ENCODE measurements around the gene CDK15.

Gene CDK15

GRCh38 chr2:201911372-201911771, 105.0 kb downstream of the CDK15 start:
- Histone ChIP-seq H2AFZ (no peak overlapping the region), H3K27me3 (ENCODE audit: control insufficient read depth, insufficient read depth, low read length) (no peaks in the 10 kb centered on the region), H3K4me2 (ENCODE audit: low read length) (no peak overlapping the region), H3K9me3 (ENCODE audit: control insufficient read depth, low read length) (no peaks in the 10 kb centered on the region), H3K4me1 (no peaks in the 10 kb centered on the region), H3K79me2 (no peaks in the 10 kb centered on the region), H3K4me3 (ENCODE audit: low read depth, low read length) (no peak overlapping the region), H3K36me3 (ENCODE audit: control insufficient read depth, insufficient read depth, low read length) (no peaks in the 10 kb centered on the region), H3K9ac (no peak overlapping the region), H3K27ac (no peak overlapping the region)
- no peak for TF ChIP-seq CTCF (IDR thresholded peaks at IDR 0.05)

DNA sequence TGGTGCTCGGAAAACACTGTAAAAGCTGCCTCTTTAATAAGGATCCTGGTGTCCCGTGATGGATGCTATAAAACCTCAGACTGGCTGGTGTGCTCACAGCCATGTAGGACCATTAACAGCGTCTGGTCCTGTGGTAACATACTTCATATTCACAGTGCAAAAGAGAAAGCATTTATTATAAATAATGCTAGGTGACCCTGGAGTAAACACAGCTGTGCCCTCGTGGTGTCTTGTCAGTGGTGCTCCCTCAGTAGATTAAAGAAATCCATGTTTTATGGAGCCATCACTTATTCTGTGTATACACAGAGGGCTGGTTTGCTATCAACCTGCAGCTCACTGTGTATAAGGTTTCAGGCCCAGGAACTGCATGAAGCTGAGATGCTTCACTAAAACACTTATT, 106.9 kb downstream of the CDK15 start:
- no peaks in the 10 kb centered on the region for H3K4me1 ChIP-seq
- no peak for TF ChIP-seq CTCF (IDR thresholded peaks at IDR 0.05)
- no peaks in the 10 kb centered on the region for H3K9me3 ChIP-seq (ENCODE audit: control insufficient read depth, low read length)
- no peaks in the 10 kb centered on the region for H3K79me2 ChIP-seq
- H2AFZ ChIP-seq: no peak overlapping the region
- no peak overlapping the region for H3K4me3 ChIP-seq (ENCODE audit: low read depth, low read length)
- H3K27me3 ChIP-seq (ENCODE audit: control insufficient read depth, insufficient read depth, low read length): no peaks in the 10 kb centered on the region
- no peak overlapping the region for H3K4me2 ChIP-seq (ENCODE audit: low read length)
- no peak overlapping the region for H3K27ac ChIP-seq
- no peaks in the 10 kb centered on the region for H3K36me3 ChIP-seq (ENCODE audit: control insufficient read depth, insufficient read depth, low read length)
- H3K9ac ChIP-seq: no peak overlapping the region

- H3K27me3 ChIP-seq (ENCODE audit: control insufficient read depth, insufficient read depth, low read length): no peaks in the 10 kb centered on the region
- no peaks in the 10 kb centered on the region for H3K4me1 ChIP-seq
- no peak overlapping the region for H3K4me3 ChIP-seq (ENCODE audit: low read depth, low read length)
- TF ChIP-seq CTCF (IDR thresholded peaks at IDR 0.05): no peak
- no peak overlapping the region for H2AFZ ChIP-seq
- no peak overlapping the region for H3K9ac ChIP-seq
- H3K79me2 ChIP-seq: no peaks in the 10 kb centered on the region
- no peak overlapping the region for H3K4me2 ChIP-seq (ENCODE audit: low read length)
- no peak overlapping the region for H3K27ac ChIP-seq
- H3K36me3 ChIP-seq (ENCODE audit: control insufficient read depth, insufficient read depth, low read length): no peaks in the 10 kb centered on the region
- H3K9me3 ChIP-seq (ENCODE audit: control insufficient read depth, low read length): no peaks in the 10 kb centered on the region
Measured at GRCh38 chr2:201915446-201915845, 109.1 kb downstream of the CDK15 start.

DNA sequence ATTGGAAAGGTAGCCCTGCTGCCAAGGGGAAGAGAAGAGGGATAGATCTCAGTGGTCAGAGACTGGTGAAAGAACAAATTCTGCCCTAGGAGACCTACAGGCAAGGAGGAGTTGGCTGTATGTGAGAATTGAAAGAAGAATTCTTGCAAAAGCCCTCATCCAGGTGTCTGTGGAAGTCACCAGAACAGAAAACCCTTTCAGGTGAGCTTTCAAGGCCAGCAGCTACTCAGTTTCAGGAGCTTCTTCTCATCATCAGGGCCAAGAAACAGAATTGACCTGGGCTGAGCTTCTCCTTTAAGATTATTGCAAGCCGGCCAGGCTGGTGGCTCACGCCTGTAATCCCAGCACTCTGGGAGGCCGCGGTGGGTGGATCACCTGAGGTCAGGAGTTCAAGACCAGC, 110.2 kb downstream of the CDK15 start:
- no peak overlapping the region for H2AFZ ChIP-seq
- TF ChIP-seq CTCF (IDR thresholded peaks at IDR 0.05): no peak

GRCh38 chr2:201918616-201919307, 112.4 kb downstream of the CDK15 start:
- H3K79me2 ChIP-seq: no peaks in the 10 kb centered on the region
- H3K4me1 ChIP-seq: no peaks in the 10 kb centered on the region
- TF ChIP-seq CTCF (IDR thresholded peaks at IDR 0.05): no peak
- H3K4me3 ChIP-seq (ENCODE audit: low read depth, low read length): no peak overlapping the region
- no peak overlapping the region for H3K4me2 ChIP-seq (ENCODE audit: low read length)
- no peaks in the 10 kb centered on the region for H3K36me3 ChIP-seq (ENCODE audit: control insufficient read depth, insufficient read depth, low read length)
- H3K9ac ChIP-seq: no peak overlapping the region
- no peaks in the 10 kb centered on the region for H3K9me3 ChIP-seq (ENCODE audit: control insufficient read depth, low read length)
- no peaks in the 10 kb centered on the region for H3K27me3 ChIP-seq (ENCODE audit: control insufficient read depth, insufficient read depth, low read length)
- no peak overlapping the region for H3K27ac ChIP-seq
- no peak overlapping the region for H2AFZ ChIP-seq

More for the DNA sequence above, 110.2 kb downstream of the CDK15 start:
- no peaks in the 10 kb centered on the region for H3K9me3 ChIP-seq (ENCODE audit: control insufficient read depth, low read length)
- H3K4me1 ChIP-seq: no peaks in the 10 kb centered on the region
- H3K36me3 ChIP-seq (ENCODE audit: control insufficient read depth, insufficient read depth, low read length): no peaks in the 10 kb centered on the region
- no peak overlapping the region for H3K9ac ChIP-seq
- no peak overlapping the region for H3K4me3 ChIP-seq (ENCODE audit: low read depth, low read length)
- no peak overlapping the region for H3K4me2 ChIP-seq (ENCODE audit: low read length)
- no peaks in the 10 kb centered on the region for H3K27me3 ChIP-seq (ENCODE audit: control insufficient read depth, insufficient read depth, low read length)
- H3K27ac ChIP-seq: no peak overlapping the region
- H3K79me2 ChIP-seq: no peaks in the 10 kb centered on the region

All from parathyroid adenoma (tissue), 2 donors.